ENCODE results near the gene ARHGEF33. TPM values are rescaled to one million over a fixed set of nuclear protein-coding genes. Genes with fewer than 3 reads are reported as not detected.

ARHGEF33 gene
- total and polyA plus RNA-seq, 2 experiments from 2014 or later, result 0.10 to 1.8 TPM

GRCh38 chr2:38978908-38979307, 89.2 kb downstream of the ARHGEF33 start:
- Histone ChIP-seq H3K4me2 (no peak overlapping the region), H3K9me2 (ENCODE audit: insufficient read depth) (no peaks in the 10 kb centered on the region), H3K4me3 (no peak overlapping the region), H3K4me1 (ENCODE audit: insufficient read depth) (peaks cover 11% of the 10 kb centered on the region), H2AFZ (no peak overlapping the region), H3K36me3 (ENCODE audit: insufficient read depth) (no peaks in the 10 kb centered on the region), H3K27ac (ENCODE audit: low read depth) (no peak overlapping the region), H3K79me2 (replicated peaks; ENCODE audit: insufficient read depth) (no peaks in the 10 kb centered on the region), H3F3A (replicated peaks; ENCODE audit: low read depth) (no peaks in the 10 kb centered on the region), H3K27me3 (ENCODE audit: insufficient read depth) (no peaks in the 10 kb centered on the region), H4K20me1 (replicated peaks; ENCODE audit: insufficient read depth) (no peaks in the 10 kb centered on the region)
- no peaks in the 10 kb centered on the region for H3K9me3 Mint-ChIP-seq
- peaks cover 26% of the 10 kb centered on the region for H3K4me1 Mint-ChIP-seq
- H3K27me3 Mint-ChIP-seq (ENCODE audit: insufficient read depth, low read depth, poor library complexity), result peaks cover 4% of the 10 kb centered on the region
- ATAC-seq (peak; percentile 75), DNase-seq (ENCODE audit: low spot score) (peak; percentile 15)
- H3K4me3 Mint-ChIP-seq, result no peak overlapping the region
- H3K27ac Mint-ChIP-seq, result no peak overlapping the region
- TF ChIP-seq EZH2 (IDR thresholded peaks at IDR 0.05; ENCODE audit: low read depth, unreplicated experiment), result no peak
- no peak for TF ChIP-seq POLR2AphosphoS5 (IDR thresholded peaks at IDR 0.05; ENCODE audit: low read depth)
- no peak for TF ChIP-seq CTCF (conservative IDR thresholded peaks at IDR 0.05; ENCODE audit: low read depth in 2 of 2)
- no peak for TF ChIP-seq NANOG (IDR thresholded peaks at IDR 0.05; ENCODE audit: borderline replicate concordance)
- TF ChIP-seq ZNF114 (CRISPR knock-in tag; IDR thresholded peaks at IDR 0.05), result no peak
- no peak for TF ChIP-seq ZNF462 (CRISPR knock-in tag; IDR thresholded peaks at IDR 0.05)
- TF ChIP-seq ZNF331 (CRISPR knock-in tag; IDR thresholded peaks at IDR 0.05; ENCODE audit: low read depth), result no peak
- no peak for TF ChIP-seq REST (IDR thresholded peaks at IDR 0.05; ENCODE audit: unreplicated experiment)
- TF ChIP-seq STAT1 (IDR thresholded peaks at IDR 0.05; ENCODE audit: unreplicated experiment), result no peak
- no peak for TF ChIP-seq ETS1 (IDR thresholded peaks at IDR 0.05)
- no peak for TF ChIP-seq EZH2phosphoT487 (IDR thresholded peaks at IDR 0.05; ENCODE audit: unreplicated experiment)
- TF ChIP-seq JUNB (IDR thresholded peaks at IDR 0.05; ENCODE audit: unreplicated experiment), result no peak
- TF ChIP-seq CREB1 (CRISPR knock-in tag; IDR thresholded peaks at IDR 0.05; ENCODE audit: low read depth), result no peak
- no peaks in the 10 kb centered on the region for H3K36me3 Mint-ChIP-seq (ENCODE audit: low read depth)

Data from GM23338 (cell line).